ENCODE measurements around the gene RNF32.
A peak's percentile ranks its signal among the peaks of the same experiment; 100 is the strongest.

Gene RNF32

GRCh38 chr7:156640257-156640948 is at the start of gene RNF32:
Gene RNF32 (plus strand): TSS chr7:156640774. CDS start chr7:156643878, 3,104 bp downstream.
- no peak for TF ChIP-seq ZNF274 (IDR thresholded peaks at IDR 0.05; ENCODE audit: low read depth, low read length)
- peak within 1 kb of the TSS; percentile 92 for H3K4me3 ChIP-seq (ENCODE audit: low read length)

DNA sequence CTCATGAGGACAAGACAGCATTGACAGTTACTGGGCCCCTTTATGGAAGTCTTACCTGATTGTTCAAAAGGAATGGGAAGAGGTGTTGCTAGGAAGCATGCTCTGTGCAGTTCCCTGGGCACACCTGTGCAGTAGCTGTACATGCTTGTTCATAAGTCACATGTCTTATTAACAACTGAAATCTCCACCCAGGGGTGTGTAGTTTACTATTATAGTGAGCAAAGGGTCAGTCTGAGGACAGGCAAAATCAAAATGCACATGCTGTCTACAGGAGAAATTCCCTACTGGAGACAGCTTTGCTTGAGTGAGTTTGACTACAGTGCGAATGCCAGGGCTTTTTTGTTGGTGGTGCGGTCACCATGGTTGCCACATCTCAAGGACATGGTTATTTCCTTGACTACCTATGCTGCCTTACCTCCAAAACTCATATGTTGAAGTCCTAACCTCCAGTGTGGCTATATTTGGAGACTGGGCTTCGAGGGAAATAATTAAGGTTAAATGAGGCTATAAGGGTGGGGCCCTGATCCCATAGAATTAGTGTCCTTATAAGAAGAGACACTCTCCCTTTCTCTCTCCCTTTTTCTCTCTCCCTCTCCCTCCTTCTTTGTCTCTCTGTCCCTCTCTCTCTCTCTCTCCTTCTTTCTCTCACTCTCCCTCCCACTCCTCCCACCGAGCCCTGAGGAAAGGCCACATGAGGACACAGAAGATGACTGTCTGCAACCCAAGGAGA is 48.3 kb upstream of the RNF32 start:
- no peak for TF ChIP-seq ZNF274 (IDR thresholded peaks at IDR 0.05; ENCODE audit: low read depth, low read length)
- H3K4me3 ChIP-seq (ENCODE audit: low read length) = no peak overlapping the region

DNA sequence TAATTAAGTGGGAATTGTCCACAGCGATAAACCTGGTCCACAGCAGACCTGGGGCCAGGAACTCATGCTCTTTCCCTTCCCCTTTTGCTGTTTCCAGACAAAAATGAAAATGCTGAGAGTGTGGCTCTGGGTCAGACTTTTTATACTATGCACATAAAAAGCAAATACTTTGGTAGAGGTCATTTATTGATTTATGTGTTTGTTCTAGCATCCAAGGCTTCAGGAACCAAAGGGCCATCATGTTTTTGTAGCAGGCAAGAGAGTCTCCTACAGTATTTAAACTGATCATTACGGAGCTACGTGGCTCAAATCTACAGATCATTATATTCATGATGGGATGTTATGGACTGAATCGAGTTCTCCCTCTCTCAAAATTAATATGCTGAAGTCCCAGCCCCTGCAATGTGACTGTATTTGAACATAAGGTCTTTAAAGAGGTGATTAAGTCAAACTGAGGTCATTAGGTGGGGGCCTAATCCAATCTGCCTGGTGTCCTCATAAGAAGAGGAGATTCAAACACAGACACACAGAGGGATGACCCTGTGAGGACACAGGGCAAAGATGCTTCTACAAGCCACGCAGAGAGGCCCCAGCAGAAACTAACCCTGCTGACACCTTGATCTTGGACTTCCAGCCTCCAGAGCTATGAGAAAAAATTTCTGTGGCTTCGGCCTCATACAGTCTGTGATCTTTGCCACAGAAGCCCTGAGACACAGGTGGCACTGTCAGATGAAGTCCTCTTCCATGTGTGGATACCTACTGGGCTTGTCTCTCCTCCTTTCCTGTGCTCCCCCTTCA is 46.1 kb upstream of the RNF32 start:
- TF ChIP-seq ZNF274 (IDR thresholded peaks at IDR 0.05; ENCODE audit: low read depth, low read length) = no peak
- H3K4me3 ChIP-seq (ENCODE audit: low read length) = no peak overlapping the region

- no peak overlapping the region for H3K4me3 ChIP-seq (ENCODE audit: low read length)
- no peak for TF ChIP-seq ZNF274 (IDR thresholded peaks at IDR 0.05; ENCODE audit: low read depth, low read length)
Observed at GRCh38 chr7:156600496-156600895, 40.1 kb upstream of the RNF32 start.

DNA sequence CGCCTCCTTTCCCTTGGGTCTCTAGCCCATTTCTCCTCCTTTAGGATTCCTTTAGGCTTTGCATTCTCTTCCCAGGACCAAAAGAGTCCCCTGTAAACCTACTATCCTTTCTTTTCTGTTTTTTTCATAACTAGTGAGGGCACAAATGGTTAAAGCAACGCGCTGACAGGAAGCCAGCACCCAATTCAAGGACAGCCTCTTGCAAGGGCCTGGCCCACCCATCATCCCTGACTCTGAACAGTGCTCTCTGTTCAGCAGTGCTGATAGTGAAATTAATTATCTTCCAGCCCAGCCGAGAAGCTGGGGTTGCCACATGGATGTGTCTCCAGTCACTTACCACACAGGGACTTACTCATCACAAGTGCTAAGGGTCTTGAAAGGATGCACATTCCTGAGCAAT is 38.3 kb upstream of the RNF32 start:
- H3K4me3 ChIP-seq (ENCODE audit: low read length) = no peak overlapping the region
- no peak for TF ChIP-seq ZNF274 (IDR thresholded peaks at IDR 0.05; ENCODE audit: low read depth, low read length)

- TF ChIP-seq ZNF274 (IDR thresholded peaks at IDR 0.05; ENCODE audit: low read depth, low read length) = no peak
Observed at GRCh38 chr7:156603011-156603410, 37.6 kb upstream of the RNF32 start.

GRCh38 chr7:156603629-156604028 is 36.9 kb upstream of the RNF32 start:
- TF ChIP-seq ZNF274 (IDR thresholded peaks at IDR 0.05; ENCODE audit: low read depth, low read length) = no peak
- H3K4me3 ChIP-seq (ENCODE audit: low read length) = no peak overlapping the region

More at GRCh38 chr7:156603011-156603410, 37.6 kb upstream of the RNF32 start:
- H3K4me3 ChIP-seq (ENCODE audit: low read length) = no peak overlapping the region

DNA sequence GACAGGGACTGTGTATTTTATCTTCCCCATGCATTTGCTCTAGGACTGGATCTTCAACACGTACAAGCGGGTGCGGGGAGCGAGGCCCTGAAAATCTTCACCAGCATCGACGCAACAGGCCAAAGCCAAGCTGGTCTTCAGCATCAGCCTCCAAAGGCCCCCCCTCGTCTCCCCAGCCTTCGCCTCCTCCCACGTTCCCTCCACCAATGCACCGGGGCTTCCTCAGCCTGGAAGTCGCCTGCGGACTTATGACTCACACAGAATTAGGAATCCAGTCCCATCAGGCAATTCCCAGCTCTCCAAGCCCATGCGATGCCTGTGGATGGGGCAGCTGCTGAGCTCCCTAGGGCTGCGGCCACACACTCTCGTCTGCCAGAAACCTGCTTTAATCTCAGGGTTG is 36.3 kb upstream of the RNF32 start:
- no peak overlapping the region for H3K4me3 ChIP-seq (ENCODE audit: low read length)
- TF ChIP-seq ZNF274 (IDR thresholded peaks at IDR 0.05; ENCODE audit: low read depth, low read length) = no peak

- TF ChIP-seq ZNF274 (IDR thresholded peaks at IDR 0.05; ENCODE audit: low read depth, low read length) = no peak
- no peak overlapping the region for H3K4me3 ChIP-seq (ENCODE audit: low read length)
Observed at GRCh38 chr7:156604836-156605695, 35.5 kb upstream of the RNF32 start.

DNA sequence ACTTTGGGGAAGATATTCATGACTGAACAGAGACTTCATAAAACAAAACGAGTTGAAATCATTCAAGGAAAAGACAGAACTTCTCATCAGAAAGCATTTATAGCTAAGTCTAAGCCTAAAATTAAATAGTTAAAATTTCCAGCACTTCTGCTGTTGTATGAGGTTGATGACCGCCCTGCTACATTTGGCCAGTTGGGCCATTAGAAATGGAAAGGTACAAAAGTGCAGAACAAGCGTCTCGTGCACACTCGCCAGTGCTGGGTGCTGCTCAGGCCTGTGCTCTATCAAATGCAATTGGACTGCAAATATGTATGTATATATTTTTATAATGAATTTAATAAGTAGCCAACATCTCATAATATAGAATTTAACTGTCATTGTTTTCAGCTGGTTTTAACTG is 34.4 kb upstream of the RNF32 start:
- no peak for TF ChIP-seq ZNF274 (IDR thresholded peaks at IDR 0.05; ENCODE audit: low read depth, low read length)
- H3K4me3 ChIP-seq (ENCODE audit: low read length) = no peak overlapping the region

- TF ChIP-seq ZNF274 (IDR thresholded peaks at IDR 0.05; ENCODE audit: low read depth, low read length) = no peak
- no peak overlapping the region for H3K4me3 ChIP-seq (ENCODE audit: low read length)
Observed at GRCh38 chr7:156606691-156607331, 33.8 kb upstream of the RNF32 start.

GRCh38 chr7:156607332-156608172 is 33.0 kb upstream of the RNF32 start:
- H3K4me3 ChIP-seq (ENCODE audit: low read length) = peak overlapping the region; percentile 42; the same call in 1 of the 2 replicates
- no peak for TF ChIP-seq ZNF274 (IDR thresholded peaks at IDR 0.05; ENCODE audit: low read depth, low read length)
